PC-9 (cell line): Measurements from ENCODE around the gene KCNT2.

Experiments used
- EZH2 ChIP-seq: fragments of 200-600 bp; sonication (generic); IDR thresholded peaks from 2 replicates; pipeline ENCODE4 v1.8.0; 2017; ENCODE audit warnings: antibody characterized with exemption, low read depth
- TF ChIP-seq, protein P1 (sequence below): fragments of 200-600 bp; sonication (generic); conservative IDR thresholded peaks from 2 replicates; pipeline ENCODE4 v1.6.1; 2017; ENCODE audit warnings: mixed run types, antibody characterized with exemption, mild to moderate bottlenecking, moderate library complexity

DNA sequence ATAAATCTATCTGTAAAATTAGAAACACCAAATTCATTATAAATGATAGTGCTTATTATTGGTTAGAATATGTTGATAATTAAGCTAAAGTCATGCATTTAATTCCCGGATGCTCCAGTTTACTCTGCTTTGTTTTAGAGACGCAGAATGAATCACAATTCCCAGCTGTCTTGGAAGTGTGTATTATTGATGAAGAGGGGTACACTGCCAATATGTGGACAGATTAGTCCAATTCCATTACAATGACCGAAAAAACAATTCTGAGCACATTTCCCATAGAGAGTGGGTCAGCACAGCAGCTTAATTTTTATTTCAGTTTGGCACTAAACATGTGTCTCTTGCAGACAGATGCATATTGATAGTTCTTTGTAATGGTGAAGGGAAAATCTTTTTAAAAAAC is 146.7 kb downstream of the KCNT2 start:
- TF ChIP-seq, protein P1, sequence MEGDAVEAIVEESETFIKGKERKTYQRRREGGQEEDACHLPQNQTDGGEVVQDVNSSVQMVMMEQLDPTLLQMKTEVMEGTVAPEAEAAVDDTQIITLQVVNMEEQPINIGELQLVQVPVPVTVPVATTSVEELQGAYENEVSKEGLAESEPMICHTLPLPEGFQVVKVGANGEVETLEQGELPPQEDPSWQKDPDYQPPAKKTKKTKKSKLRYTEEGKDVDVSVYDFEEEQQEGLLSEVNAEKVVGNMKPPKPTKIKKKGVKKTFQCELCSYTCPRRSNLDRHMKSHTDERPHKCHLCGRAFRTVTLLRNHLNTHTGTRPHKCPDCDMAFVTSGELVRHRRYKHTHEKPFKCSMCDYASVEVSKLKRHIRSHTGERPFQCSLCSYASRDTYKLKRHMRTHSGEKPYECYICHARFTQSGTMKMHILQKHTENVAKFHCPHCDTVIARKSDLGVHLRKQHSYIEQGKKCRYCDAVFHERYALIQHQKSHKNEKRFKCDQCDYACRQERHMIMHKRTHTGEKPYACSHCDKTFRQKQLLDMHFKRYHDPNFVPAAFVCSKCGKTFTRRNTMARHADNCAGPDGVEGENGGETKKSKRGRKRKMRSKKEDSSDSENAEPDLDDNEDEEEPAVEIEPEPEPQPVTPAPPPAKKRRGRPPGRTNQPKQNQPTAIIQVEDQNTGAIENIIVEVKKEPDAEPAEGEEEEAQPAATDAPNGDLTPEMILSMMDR: no peak
- TF ChIP-seq EZH2: no peak
